Left renal cortex interstitium (tissue), 4 donors: ENCODE results near the gene HMCN2. TPM values are rescaled to one million over a fixed set of nuclear protein-coding genes. Genes with fewer than 3 reads are reported as not detected.

Experiments used
- DNase-seq, 4 donors: peaks; one replicate each; pipeline ENCODE4 v3.0.0-alpha.2; 2013; ENCODE audit warnings: low read depth in 4 of 4, low spot score in 2 of 4, missing footprints in 1 of 4
- polyA plus RNA-seq, 4 donors: library from polyadenylated mRNA; unstranded; fragments of 120-200 nt; gene quantifications; one replicate each; pipeline ENCODE4 v1.2.1, GENCODE V29; 2013; ENCODE audit not compliant: insufficient read length in 4 of 4

HMCN2 gene
- polyA plus RNA-seq, 4 donors, result 0.73 to 1.6 (median 0.92) TPM

DNA sequence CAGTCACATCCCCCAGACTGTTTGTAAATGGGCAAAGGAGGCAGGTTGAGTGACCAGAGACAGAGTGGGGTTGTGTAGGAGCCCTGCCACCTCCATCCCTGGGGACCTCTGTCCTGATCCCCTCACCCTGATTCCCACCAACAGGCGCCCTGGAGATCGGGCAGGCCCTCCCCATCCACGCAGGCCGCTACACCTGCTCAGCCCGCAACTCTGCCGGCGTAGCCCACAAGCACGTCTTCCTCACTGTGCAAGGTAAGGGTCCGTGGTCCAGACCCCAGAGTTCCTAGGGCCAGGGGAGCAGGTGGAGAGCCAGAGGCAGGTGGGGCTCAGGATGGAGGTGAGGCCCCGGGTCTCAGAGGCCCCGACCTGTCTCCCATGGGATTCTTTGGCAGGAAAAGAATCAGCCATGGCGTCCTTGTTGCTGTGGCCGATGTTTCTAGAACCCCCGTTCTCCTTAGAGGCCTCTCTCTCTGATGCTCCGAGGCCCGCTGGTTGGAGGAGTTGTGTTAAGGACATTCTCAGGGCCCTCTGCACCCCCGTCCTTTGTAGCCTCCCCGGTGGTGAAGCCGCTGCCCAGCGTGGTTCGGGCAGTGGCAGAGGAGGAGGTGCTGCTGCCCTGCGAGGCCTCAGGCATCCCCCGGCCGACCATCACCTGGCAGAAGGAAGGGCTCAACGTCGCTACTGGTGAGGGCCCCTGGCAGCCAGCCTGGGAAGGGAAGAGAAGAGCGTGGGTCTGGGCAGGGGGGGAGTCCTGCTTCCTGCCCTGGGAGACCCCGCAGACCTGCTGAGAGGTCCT lies 137.3 kb downstream of the HMCN2 start:
- no peak for DNase-seq

DNA sequence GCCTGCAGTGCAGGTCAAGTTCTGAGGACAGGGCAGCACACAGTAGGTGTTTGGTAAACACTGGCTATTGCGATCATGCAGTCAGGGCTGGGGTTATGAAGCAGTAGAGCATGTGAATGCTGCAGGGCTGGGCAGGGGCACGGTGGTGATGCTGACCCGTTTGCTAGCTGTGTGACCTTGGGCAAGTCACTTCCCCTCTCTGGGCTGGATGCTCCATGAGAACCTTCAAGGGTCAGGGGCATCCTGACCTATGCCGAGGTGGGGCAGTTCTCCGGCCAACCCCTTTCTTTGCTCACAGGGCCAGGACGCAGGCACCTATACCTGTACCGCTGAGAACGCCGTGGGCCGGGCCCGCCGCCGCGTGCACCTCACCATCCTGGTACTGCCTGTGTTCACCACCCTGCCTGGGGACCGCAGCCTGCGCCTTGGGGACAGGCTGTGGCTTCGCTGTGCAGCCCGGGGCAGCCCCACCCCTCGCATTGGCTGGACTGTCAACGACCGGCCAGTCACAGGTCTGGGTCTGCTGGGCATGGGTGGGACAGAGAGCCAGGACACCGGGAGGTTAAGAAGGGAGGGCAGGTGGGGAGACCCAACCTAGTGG lies 140.2 kb downstream of the HMCN2 start:
- DNase-seq, result no peak

- DNase-seq, result no peak
Measured at GRCh38 chr9:130406278-130406895, 140.8 kb downstream of the HMCN2 start.

DNA sequence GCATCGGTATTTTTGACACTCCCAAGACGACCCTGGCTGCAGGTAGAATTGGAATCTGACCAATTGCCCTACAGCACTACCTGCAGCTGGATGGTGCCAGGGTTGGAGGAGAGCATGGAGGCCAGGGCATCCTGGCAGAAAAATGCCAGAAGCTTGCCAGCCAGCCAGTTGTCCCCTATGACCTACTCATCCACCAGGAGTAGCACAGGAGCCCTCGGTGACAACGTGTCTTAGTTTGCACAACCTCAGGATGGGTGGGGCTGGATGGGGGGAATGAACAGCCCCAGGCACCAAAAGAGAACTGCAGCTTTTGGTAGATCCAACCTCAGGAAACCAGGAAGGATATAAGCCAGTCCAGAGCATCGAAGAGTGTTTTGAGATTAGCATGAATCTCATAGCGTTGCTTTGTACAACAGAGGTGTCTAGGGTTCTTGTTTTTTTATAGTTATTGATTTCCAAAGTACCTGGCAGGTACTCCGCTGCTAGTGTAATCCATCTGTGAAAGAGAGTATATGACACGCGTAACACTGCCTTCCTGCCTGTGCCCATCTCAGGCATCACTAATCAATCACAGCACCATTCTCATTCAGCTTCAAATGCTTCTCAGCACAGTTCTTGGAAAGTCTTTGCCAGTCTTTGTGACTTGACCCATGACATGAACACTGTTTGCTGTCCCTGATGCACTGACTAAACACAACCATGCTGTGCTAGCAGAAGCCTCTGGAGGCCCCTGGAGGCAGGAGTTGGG lies 142.5 kb downstream of the HMCN2 start:
- DNase-seq, result no peak

- DNase-seq, result no peak
Measured at GRCh38 chr9:130408669-130409068, 143.1 kb downstream of the HMCN2 start.

GRCh38 chr9:130409246-130409645 lies 143.7 kb downstream of the HMCN2 start:
- DNase-seq, result no peak

DNA sequence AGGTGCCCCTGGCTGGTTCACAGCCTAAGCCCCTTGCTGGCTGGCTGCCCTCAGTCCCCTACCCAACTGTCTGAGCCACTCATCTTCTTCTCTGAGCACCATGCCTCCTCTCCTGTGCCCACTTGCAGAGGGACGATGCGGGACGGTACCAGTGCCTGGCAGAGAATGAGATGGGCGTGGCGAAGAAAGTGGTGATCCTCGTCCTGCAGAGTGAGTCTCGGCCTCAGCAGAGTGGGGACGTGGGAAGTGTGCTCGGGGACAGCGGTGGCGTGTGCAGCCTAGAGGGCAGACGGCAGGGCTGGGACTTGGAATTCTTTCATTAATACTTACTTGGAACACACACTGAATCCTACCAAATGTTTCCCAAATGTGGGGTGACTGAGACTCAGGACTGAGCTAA lies 144.9 kb downstream of the HMCN2 start:
- DNase-seq, result no peak

DNA sequence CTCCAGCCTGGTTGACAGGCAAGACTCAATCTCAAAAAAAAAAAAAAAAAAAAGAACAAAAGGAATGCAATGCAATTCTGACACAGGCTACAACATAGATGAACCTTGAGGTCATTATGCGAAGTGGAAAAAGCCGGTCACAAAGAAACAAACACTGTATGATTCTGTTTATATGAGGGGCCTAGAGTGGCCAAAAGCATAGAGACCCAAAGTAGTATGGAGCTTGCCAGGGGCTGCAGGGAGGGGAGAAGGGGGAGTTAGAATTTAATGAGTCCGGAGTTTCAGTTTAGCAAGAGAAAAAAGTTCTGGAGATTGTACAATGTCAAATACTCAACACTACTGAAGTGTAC lies 146.0 kb downstream of the HMCN2 start:
- no peak for DNase-seq

GRCh38 chr9:130414081-130414731 lies 148.6 kb downstream of the HMCN2 start:
- DNase-seq, result no peak

DNA sequence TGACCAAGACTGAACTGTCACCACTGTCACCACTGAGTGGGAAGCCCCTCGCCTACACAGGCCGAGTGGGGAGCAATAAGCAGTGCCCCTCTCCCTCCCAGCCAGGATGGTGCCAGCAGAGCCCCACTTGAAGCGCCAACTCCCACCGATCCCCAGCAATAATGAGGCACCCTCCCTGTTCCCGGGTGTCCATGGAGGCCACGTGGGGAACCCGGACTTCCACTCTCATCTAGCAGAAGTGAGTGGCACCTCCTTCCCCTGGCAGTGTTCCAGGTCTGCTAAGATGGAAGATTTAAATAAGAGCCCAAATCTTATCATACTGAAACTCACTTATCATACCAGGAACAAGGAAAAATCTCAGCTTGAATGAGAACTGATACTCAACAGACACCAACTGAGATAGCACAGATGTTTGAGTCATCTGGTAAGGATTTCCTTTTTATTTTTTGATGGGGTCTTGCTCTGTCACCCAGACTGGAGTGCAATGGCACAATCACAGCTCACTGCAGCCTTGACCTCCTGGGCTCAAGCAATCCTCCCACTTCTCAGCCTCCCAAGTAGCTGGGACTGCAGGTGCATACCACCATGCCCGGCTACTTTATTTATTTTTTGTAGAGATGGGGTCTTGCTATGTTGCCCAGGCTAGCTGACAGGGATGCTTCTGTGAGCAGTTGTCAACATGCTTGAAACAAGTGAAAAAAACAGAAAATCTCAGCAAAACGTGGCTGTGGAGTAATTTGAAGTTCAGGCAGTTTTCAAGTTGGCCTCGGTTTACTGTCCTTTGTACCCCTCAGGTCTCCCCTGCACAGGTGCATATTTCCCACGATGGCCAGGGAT lies 149.6 kb downstream of the HMCN2 start:
- DNase-seq, result no peak

DNA sequence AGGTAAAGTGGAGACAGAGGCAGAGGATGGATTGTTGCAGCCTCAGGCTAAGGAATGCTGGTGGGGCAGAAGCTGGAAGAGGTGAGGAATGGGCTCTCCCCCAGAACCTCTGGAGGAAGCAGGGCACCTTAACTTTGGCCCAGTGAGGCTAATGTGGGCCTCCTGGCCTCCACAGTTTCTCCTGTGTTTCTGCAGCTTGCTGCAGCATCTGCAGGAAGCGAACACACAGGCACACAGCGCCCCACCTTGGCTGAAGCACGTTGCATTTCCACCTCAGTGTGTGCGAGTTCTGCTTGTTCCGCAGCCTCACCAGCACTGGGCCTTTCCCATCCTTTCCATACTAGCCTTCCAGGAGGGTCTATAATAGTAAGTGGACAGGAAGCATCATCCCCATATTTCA lies 152.0 kb downstream of the HMCN2 start:
- DNase-seq, result no peak

DNA sequence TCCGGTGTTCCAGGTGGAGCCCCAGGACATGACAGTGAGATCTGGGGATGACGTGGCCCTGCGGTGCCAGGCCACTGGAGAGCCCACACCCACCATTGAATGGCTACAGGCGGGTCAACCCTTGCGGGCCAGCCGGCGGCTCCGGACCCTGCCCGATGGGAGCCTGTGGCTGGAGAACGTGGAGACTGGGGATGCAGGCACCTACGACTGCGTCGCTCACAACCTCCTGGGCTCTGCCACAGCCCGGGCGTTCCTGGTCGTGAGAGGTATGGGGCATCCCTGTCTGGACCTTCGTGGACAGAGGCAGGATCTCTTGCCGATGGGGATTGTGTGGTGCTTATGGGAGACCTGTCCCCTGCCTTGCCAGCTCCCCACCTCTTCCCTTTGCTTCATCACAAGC lies 153.2 kb downstream of the HMCN2 start:
- DNase-seq, result no peak

GRCh38 chr9:130419521-130420035 lies 154.0 kb downstream of the HMCN2 start:
- no peak for DNase-seq

GRCh38 chr9:130421154-130421801 lies 155.7 kb downstream of the HMCN2 start:
- DNase-seq, result no peak

- no peak for DNase-seq
Measured at GRCh38 chr9:130421802-130422276, 156.3 kb downstream of the HMCN2 start.

DNA sequence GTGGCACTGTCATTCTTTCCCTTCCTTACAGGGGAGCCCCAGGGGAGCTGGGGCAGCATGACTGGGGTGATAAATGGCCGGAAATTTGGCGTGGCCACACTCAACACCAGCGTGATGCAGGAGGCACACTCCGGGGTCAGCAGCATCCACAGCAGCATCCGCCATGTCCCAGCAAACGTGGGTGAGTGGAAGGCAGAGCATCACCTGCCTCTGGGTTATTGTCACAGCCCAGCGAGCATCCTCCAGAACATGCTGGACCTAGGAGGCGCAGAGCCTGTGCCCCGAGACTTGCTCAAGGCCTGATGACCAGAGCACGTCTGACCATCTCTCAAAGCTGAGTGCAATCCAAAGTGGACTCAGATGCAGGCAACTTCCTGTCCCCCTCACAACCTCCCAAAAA lies 157.0 kb downstream of the HMCN2 start:
- no peak for DNase-seq

- no peak for DNase-seq
Measured at GRCh38 chr9:130423272-130423671, 157.7 kb downstream of the HMCN2 start.

DNA sequence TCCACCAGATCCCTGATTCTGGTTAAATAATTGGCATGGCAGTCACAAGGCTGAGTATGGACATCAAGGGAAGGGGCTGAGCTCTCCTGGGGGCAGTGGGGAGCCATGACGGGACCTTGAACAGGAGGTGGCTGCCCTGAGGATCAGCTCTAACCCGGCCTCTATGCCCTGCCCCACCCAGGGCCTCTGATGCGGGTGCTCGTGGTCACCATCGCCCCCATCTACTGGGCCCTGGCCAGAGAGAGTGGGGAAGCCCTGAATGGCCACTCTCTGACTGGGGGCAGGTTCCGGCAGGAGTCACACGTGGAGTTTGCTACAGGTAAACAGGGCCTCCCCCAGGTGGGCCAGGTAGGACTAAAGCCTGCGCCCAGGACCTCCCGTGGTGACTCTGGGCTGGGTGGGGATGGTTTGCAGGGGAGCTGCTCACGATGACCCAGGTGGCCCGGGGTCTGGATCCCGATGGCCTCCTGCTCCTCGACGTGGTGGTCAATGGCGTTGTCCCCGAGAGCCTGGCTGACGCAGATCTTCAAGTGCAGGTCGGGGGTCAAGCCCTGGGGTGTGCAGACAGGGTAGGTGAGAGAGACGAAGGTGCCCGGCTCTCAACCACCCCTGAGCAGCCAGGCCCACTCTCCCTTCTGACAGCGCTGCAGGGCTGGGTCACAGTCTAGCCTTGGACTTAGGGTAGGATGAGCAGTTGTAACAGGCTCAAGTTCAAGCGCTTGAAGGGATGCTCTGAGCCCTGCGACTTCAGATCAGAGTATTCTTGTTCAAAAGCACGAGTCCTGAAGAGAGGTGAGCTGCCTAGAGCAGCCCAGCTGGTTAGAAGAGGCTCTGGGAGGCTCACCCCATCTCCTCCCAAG lies 159.3 kb downstream of the HMCN2 start:
- no peak for DNase-seq
